Parathyroid adenoma (tissue), 2 donors: ENCODE measurements around the gene KRTAP10-1.

Experiments
- H2AFZ ChIP-seq: fragments of 300-600 bp; sonication (generic); one replicate; pipeline ENCODE4 v1.7.0; 2017; ENCODE audit warnings: antibody characterized with exemption, mild to moderate bottlenecking
- H3K27ac ChIP-seq: fragments of 300-600 bp; sonication (generic); one replicate; pipeline ENCODE4 v1.7.0; 2017
- H3K27me3 ChIP-seq: fragments of 300-600 bp; sonication (generic); one replicate; pipeline ENCODE4 v1.7.0; 2017; ENCODE audit warnings: low read length; ENCODE audit not compliant: control insufficient read depth, insufficient read depth
- H3K36me3 ChIP-seq: fragments of 300-600 bp; sonication (generic); one replicate; pipeline ENCODE4 v1.7.0; 2017; ENCODE audit warnings: low read length; ENCODE audit not compliant: control insufficient read depth, insufficient read depth
- H3K4me1 ChIP-seq: fragments of 300-600 bp; sonication (generic); one replicate; pipeline ENCODE4 v1.7.0; 2017; ENCODE audit warnings: control low read depth
- H3K4me2 ChIP-seq: fragments of 300-600 bp; sonication (generic); one replicate; pipeline ENCODE4 v1.7.0; 2017; ENCODE audit warnings: low read length
- H3K4me3 ChIP-seq: fragments of 300-600 bp; sonication (generic); one replicate; pipeline ENCODE4 v1.7.0; 2017; ENCODE audit warnings: low read depth, low read length
- H3K79me2 ChIP-seq: fragments of 300-600 bp; sonication (generic); one replicate; pipeline ENCODE4 v1.7.0; 2017; ENCODE audit warnings: control low read depth
- H3K9ac ChIP-seq: fragments of 300-600 bp; sonication (generic); one replicate; pipeline ENCODE4 v1.7.0; 2017; ENCODE audit warnings: mild to moderate bottlenecking
- H3K9me3 ChIP-seq: fragments of 300-600 bp; sonication (generic); one replicate; pipeline ENCODE4 v1.7.0; 2017; ENCODE audit warnings: low read length; ENCODE audit not compliant: control insufficient read depth
- TF ChIP-seq, protein P1 (sequence below): fragments of 300-600 bp; sonication (generic); IDR thresholded peaks from one replicate; pipeline ENCODE4 v1.7.0; 2017; ENCODE audit warnings: antibody characterized with exemption, mild to moderate bottlenecking
- donor health status: primary hyperparathyroidism.

KRTAP10-1 gene

DNA sequence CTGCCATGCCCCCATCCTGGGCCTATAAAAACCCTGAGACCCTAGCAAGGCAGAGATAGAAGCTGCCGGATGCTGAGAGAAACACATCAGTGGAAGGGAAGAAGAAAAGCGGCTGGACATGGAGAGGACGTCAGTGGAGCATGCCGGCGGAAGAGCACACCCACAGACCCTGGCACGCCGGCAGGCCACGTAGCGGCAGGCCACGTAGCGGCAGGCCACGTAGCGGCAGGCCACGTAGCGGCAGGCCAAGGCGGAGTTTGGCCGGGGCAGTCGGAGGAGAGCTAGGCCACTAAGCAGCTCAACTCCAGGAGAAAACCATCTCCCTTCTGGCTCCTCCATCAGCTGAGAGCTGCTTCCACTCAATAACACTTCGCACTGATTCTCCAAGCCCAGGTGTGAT lies 49.6 kb downstream of the KRTAP10-1 start:
- TF ChIP-seq, protein P1, sequence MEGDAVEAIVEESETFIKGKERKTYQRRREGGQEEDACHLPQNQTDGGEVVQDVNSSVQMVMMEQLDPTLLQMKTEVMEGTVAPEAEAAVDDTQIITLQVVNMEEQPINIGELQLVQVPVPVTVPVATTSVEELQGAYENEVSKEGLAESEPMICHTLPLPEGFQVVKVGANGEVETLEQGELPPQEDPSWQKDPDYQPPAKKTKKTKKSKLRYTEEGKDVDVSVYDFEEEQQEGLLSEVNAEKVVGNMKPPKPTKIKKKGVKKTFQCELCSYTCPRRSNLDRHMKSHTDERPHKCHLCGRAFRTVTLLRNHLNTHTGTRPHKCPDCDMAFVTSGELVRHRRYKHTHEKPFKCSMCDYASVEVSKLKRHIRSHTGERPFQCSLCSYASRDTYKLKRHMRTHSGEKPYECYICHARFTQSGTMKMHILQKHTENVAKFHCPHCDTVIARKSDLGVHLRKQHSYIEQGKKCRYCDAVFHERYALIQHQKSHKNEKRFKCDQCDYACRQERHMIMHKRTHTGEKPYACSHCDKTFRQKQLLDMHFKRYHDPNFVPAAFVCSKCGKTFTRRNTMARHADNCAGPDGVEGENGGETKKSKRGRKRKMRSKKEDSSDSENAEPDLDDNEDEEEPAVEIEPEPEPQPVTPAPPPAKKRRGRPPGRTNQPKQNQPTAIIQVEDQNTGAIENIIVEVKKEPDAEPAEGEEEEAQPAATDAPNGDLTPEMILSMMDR: no peak
- no peak overlapping the region for H3K27ac ChIP-seq
- H3K9ac ChIP-seq: no peak overlapping the region
- H3K9me3 ChIP-seq: peaks cover 2% of the 10 kb centered on the region
- no peaks in the 10 kb centered on the region for H3K4me1 ChIP-seq
- no peaks in the 10 kb centered on the region for H3K36me3 ChIP-seq
- no peaks in the 10 kb centered on the region for H3K27me3 ChIP-seq
- no peak overlapping the region for H3K4me3 ChIP-seq
- H3K79me2 ChIP-seq: no peaks in the 10 kb centered on the region
- no peak overlapping the region for H3K4me2 ChIP-seq
- no peak overlapping the region for H2AFZ ChIP-seq

- Histone ChIP-seq H3K9me3 (peaks cover 2% of the 10 kb centered on the region), H3K36me3 (no peaks in the 10 kb centered on the region), H3K4me3 (no peak overlapping the region), H3K79me2 (no peaks in the 10 kb centered on the region), H3K4me1 (no peaks in the 10 kb centered on the region), H3K27ac (no peak overlapping the region), H3K27me3 (no peaks in the 10 kb centered on the region), H3K4me2 (no peak overlapping the region), H2AFZ (no peak overlapping the region), H3K9ac (no peak overlapping the region)
- TF ChIP-seq, protein P1: no peak
These were observed 50.0 kb downstream of the KRTAP10-1 start for GRCh38 chr21:44489962-44490361.
